ENCODE measurements around the gene TP73.

The TP73 gene

GRCh38 chr1:3692598-3692997 lies 40.3 kb downstream of the TP73 start (continued):
- TF ChIP-seq TSHZ2 (CRISPR knock-in tag; IDR thresholded peaks at IDR 0.05), result no peak
- TF ChIP-seq CSDC2 (CRISPR knock-in tag; IDR thresholded peaks at IDR 0.05), result no peak
- no peak for TF ChIP-seq ARNTL (CRISPR knock-in tag; IDR thresholded peaks at IDR 0.05; ENCODE audit: borderline replicate concordance, low read depth)
- no peak for TF ChIP-seq TOX (CRISPR knock-in tag; IDR thresholded peaks at IDR 0.05; ENCODE audit: borderline replicate concordance)
- TF ChIP-seq ZNF565 (CRISPR knock-in tag; conservative IDR thresholded peaks at IDR 0.05; ENCODE audit: low read depth), result no peak
- no peak for TF ChIP-seq BACH2 (CRISPR knock-in tag; IDR thresholded peaks at IDR 0.05; ENCODE audit: borderline replicate concordance)
- TF ChIP-seq SNAI2 (CRISPR knock-in tag; IDR thresholded peaks at IDR 0.05), result no peak
- no peak for TF ChIP-seq OSR1 (CRISPR knock-in tag; IDR thresholded peaks at IDR 0.05)
- TF ChIP-seq ZNF70 (CRISPR knock-in tag; IDR thresholded peaks at IDR 0.05), result no peak

GRCh38 chr1:3693321-3693720 lies 41.0 kb downstream of the TP73 start:
- TF ChIP-seq ZNF8 (CRISPR knock-in tag; IDR thresholded peaks at IDR 0.05), result no peak
- no peak for TF ChIP-seq ARNTL (CRISPR knock-in tag; IDR thresholded peaks at IDR 0.05; ENCODE audit: borderline replicate concordance, low read depth)
- TF ChIP-seq, protein P1, sequence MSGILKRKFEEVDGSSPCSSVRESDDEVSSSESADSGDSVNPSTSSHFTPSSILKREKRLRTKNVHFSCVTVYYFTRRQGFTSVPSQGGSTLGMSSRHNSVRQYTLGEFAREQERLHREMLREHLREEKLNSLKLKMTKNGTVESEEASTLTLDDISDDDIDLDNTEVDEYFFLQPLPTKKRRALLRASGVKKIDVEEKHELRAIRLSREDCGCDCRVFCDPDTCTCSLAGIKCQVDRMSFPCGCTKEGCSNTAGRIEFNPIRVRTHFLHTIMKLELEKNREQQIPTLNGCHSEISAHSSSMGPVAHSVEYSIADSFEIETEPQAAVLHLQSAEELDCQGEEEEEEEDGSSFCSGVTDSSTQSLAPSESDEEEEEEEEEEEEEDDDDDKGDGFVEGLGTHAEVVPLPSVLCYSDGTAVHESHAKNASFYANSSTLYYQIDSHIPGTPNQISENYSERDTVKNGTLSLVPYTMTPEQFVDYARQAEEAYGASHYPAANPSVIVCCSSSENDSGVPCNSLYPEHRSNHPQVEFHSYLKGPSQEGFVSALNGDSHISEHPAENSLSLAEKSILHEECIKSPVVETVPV (CRISPR knock-in tag; IDR thresholded peaks at IDR 0.05), result no peak
- TF ChIP-seq ISL1 (CRISPR knock-in tag; IDR thresholded peaks at IDR 0.05), result no peak
- no peak for TF ChIP-seq CSDC2 (CRISPR knock-in tag; IDR thresholded peaks at IDR 0.05)
- no peak for TF ChIP-seq PATZ1 (CRISPR knock-in tag; IDR thresholded peaks at IDR 0.05; ENCODE audit: borderline replicate concordance)
- TF ChIP-seq ZNF70 (CRISPR knock-in tag; IDR thresholded peaks at IDR 0.05), result no peak
- no peak for ATAC-seq

- peak; percentile 90 for ATAC-seq
- TF ChIP-seq RARB (CRISPR knock-in tag; IDR thresholded peaks at IDR 0.05), result no peak
- no peak for TF ChIP-seq ZNF565 (CRISPR knock-in tag; conservative IDR thresholded peaks at IDR 0.05; ENCODE audit: low read depth)
- TF ChIP-seq, protein P2, sequence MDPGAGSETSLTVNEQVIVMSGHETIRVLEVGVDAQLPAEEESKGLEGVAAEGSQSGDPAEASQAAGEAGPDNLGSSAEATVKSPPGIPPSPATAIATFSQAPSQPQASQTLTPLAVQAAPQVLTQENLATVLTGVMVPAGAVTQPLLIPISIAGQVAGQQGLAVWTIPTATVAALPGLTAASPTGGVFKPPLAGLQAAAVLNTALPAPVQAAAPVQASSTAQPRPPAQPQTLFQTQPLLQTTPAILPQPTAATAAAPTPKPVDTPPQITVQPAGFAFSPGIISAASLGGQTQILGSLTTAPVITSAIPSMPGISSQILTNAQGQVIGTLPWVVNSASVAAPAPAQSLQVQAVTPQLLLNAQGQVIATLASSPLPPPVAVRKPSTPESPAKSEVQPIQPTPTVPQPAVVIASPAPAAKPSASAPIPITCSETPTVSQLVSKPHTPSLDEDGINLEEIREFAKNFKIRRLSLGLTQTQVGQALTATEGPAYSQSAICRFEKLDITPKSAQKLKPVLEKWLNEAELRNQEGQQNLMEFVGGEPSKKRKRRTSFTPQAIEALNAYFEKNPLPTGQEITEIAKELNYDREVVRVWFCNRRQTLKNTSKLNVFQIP (CRISPR knock-in tag; IDR thresholded peaks at IDR 0.05; ENCODE audit: borderline replicate concordance, low read depth), result no peak
- TF ChIP-seq ZC3H10 (CRISPR knock-in tag; IDR thresholded peaks at IDR 0.05), result no peak
- no peak for TF ChIP-seq ZNF70 (CRISPR knock-in tag; IDR thresholded peaks at IDR 0.05)
- TF ChIP-seq CSDC2 (CRISPR knock-in tag; IDR thresholded peaks at IDR 0.05), result no peak
- TF ChIP-seq PPARA (CRISPR knock-in tag; IDR thresholded peaks at IDR 0.05; ENCODE audit: borderline replicate concordance), result no peak
- TF ChIP-seq TSHZ2 (CRISPR knock-in tag; IDR thresholded peaks at IDR 0.05), result no peak
- no peak for TF ChIP-seq CREB5 (CRISPR knock-in tag; IDR thresholded peaks at IDR 0.05; ENCODE audit: low read depth)
- TF ChIP-seq BACH2 (CRISPR knock-in tag; IDR thresholded peaks at IDR 0.05; ENCODE audit: borderline replicate concordance), result no peak
These were observed 43.3 kb downstream of the TP73 start for GRCh38 chr1:3695326-3696217.

All from SK-N-SH treated with all-trans-retinoic acid at 6 μM for 48 hours (cell line).